ENCODE measurements around the gene ACOXL. TPM values are rescaled to one million over a fixed set of nuclear protein-coding genes. Genes with fewer than 3 reads are reported as not detected.

ACOXL gene
- total RNA-seq, 2 experiments from 2014 or later = not detected

- Mint-ChIP-seq H3K27me3 (peaks cover 12% of the 10 kb centered on the region), H3K4me3 (no peak overlapping the region), H3K36me3 (no peaks in the 10 kb centered on the region), H3K9me3 (no peaks in the 10 kb centered on the region), H3K4me1 (no peaks in the 10 kb centered on the region), H3K27ac (no peak overlapping the region)
- DNase-seq (no peak), ATAC-seq (ENCODE audit: low read depth) (no peak)
- POLR2A ChIA-PET = no interaction called here
These were observed 297.0 kb downstream of the ACOXL start for GRCh38 chr2:111029181-111029927.

GRCh38 chr2:111030260-111030891 is 298.0 kb downstream of the ACOXL start:
- Mint-ChIP-seq H3K4me3 (no peak overlapping the region), H3K27me3 (peaks cover 12% of the 10 kb centered on the region)

DNA sequence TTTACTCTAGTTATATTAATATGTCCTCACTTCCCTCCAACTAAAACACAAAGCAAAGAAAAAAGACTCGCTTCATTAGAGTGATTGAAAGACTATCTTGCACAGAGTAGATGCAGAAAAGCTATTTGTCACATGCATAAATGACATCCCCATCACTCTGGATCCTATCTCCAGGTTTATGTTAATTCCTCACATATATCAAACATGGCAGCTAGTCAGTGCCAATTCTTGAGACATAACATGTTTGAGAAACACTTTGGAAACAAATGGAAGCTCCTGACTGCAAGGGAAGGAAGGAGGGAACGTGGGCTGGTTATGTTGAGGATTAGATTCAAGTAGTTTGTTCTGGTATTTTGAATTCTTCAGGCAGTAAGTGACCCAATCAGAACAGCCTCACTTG is 298.6 kb downstream of the ACOXL start:
- DNase-seq (no peak), ATAC-seq (ENCODE audit: low read depth) (no peak)
- H3K4me1 Mint-ChIP-seq = no peaks in the 10 kb centered on the region
- H3K9me3 Mint-ChIP-seq = no peaks in the 10 kb centered on the region
- H3K4me3 Mint-ChIP-seq = no peak overlapping the region
- H3K27me3 Mint-ChIP-seq = peaks cover 12% of the 10 kb centered on the region
- no peak overlapping the region for H3K27ac Mint-ChIP-seq
- H3K36me3 Mint-ChIP-seq = no peaks in the 10 kb centered on the region
- POLR2A ChIA-PET = no interaction called here

More at GRCh38 chr2:111030260-111030891, 298.0 kb downstream of the ACOXL start:
- no peak for DNase-seq
- no peaks in the 10 kb centered on the region for H3K4me1 Mint-ChIP-seq
- POLR2A ChIA-PET = no interaction called here
- H3K27ac Mint-ChIP-seq = no peak overlapping the region
- H3K9me3 Mint-ChIP-seq = no peaks in the 10 kb centered on the region
- no peaks in the 10 kb centered on the region for H3K36me3 Mint-ChIP-seq
- ATAC-seq (ENCODE audit: low read depth) = no peak

- Mint-ChIP-seq H3K4me1 (no peaks in the 10 kb centered on the region), H3K27ac (no peak overlapping the region), H3K27me3 (peaks cover 12% of the 10 kb centered on the region), H3K9me3 (no peaks in the 10 kb centered on the region), H3K36me3 (no peaks in the 10 kb centered on the region), H3K4me3 (no peak overlapping the region)
- POLR2A ChIA-PET = no interaction called here
- ATAC-seq (ENCODE audit: low read depth) = no peak
- DNase-seq = no peak
These were observed 299.4 kb downstream of the ACOXL start for GRCh38 chr2:111031546-111032478.

GRCh38 chr2:111032721-111033429 is 300.5 kb downstream of the ACOXL start:
- Mint-ChIP-seq H3K9me3 (no peaks in the 10 kb centered on the region), H3K4me3 (no peak overlapping the region), H3K27ac (no peak overlapping the region), H3K4me1 (peaks cover 3% of the 10 kb centered on the region), H3K36me3 (no peaks in the 10 kb centered on the region), H3K27me3 (peaks cover 12% of the 10 kb centered on the region)
- no peak for ATAC-seq (ENCODE audit: low read depth)
- POLR2A ChIA-PET = no interaction called here
- no peak for DNase-seq

GRCh38 chr2:111034146-111034545 is 301.8 kb downstream of the ACOXL start:
- ATAC-seq (ENCODE audit: low read depth) (no peak), DNase-seq (no peak)
- no peak overlapping the region for H3K4me3 Mint-ChIP-seq
- H3K36me3 Mint-ChIP-seq = no peaks in the 10 kb centered on the region
- no peak overlapping the region for H3K27ac Mint-ChIP-seq
- no peaks in the 10 kb centered on the region for H3K9me3 Mint-ChIP-seq
- POLR2A ChIA-PET = no interaction called here
- peaks cover 18% of the 10 kb centered on the region for H3K27me3 Mint-ChIP-seq
- H3K4me1 Mint-ChIP-seq = peaks cover 3% of the 10 kb centered on the region

DNA sequence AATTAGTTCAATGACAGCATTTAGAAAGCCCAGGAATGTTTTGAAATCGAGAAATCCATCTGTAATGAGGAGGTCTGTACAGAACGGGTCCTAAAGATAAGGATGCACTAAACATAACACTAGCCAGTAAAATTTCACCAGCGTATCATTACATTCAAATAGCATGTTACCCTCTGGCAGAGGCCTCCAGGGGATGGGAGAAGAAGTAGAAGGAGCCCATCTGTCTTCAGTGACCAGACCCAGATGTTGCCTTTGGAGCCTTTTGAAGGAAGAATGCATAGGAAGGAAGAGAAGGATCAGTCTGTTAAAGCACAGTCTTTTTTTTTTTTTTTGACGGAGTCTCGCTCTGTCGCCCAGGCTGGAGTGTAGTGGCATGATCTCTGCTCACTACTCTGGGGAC is 302.2 kb downstream of the ACOXL start:
- no peak overlapping the region for H3K4me3 Mint-ChIP-seq
- POLR2A ChIA-PET = no interaction called here
- H3K9me3 Mint-ChIP-seq = no peaks in the 10 kb centered on the region
- no peak for DNase-seq
- H3K27me3 Mint-ChIP-seq = peaks cover 21% of the 10 kb centered on the region
- H3K27ac Mint-ChIP-seq = no peak overlapping the region
- H3K36me3 Mint-ChIP-seq = no peaks in the 10 kb centered on the region
- no peak for ATAC-seq (ENCODE audit: low read depth)
- H3K4me1 Mint-ChIP-seq = peaks cover 3% of the 10 kb centered on the region

- ATAC-seq (ENCODE audit: low read depth) (no peak), DNase-seq (no peak)
- Mint-ChIP-seq H3K36me3 (no peaks in the 10 kb centered on the region), H3K27ac (no peak overlapping the region), H3K9me3 (no peaks in the 10 kb centered on the region), H3K4me3 (no peak overlapping the region), H3K4me1 (peaks cover 3% of the 10 kb centered on the region), H3K27me3 (peaks cover 21% of the 10 kb centered on the region)
- POLR2A ChIA-PET = no interaction called here
These were observed 303.6 kb downstream of the ACOXL start for GRCh38 chr2:111035830-111036441.

- Mint-ChIP-seq H3K36me3 (no peaks in the 10 kb centered on the region), H3K9me3 (no peaks in the 10 kb centered on the region), H3K27me3 (peaks cover 11% of the 10 kb centered on the region), H3K4me3 (no peak overlapping the region), H3K4me1 (peaks cover 3% of the 10 kb centered on the region), H3K27ac (no peak overlapping the region)
- no peak for DNase-seq
- ATAC-seq (ENCODE audit: low read depth) = no peak
- POLR2A ChIA-PET = no interaction called here
These were observed 304.8 kb downstream of the ACOXL start for GRCh38 chr2:111037128-111037527.

DNA sequence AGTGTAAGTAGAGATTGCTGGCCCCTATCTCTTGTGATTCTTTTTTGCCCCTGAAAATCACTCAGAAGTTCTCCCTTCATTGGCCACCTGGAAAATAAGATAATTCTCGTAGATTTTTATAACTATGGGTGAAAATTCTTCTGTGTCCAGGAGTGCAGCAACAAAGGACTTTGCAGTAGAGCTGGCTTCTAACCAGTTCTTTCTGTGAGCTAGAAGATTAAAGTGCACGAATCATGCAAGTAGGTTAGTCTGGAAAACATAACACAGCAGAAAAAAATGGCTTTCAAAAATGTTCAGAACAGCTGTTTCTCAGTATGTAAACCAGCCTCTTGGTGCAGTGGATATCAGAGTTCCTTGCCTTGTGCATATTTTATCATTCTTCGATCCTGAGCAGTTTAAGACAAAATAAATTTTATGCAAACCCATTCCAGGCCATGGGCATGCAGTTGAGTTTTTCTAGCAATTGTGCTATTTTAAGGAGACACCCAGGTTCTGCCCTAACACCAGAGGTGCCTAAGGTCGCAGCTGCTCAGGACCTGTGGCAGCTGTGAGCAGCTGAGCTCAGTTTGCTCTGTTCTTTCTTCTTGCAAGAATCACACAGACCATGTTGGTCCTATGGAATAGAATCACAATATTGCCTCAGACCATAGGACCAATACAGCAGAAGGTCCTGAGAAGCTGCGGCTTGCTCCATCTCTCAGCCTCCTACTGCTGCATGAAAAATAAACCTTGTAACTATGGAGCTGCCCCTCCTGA is 307.4 kb downstream of the ACOXL start:
- DNase-seq = no peak
- H3K4me3 Mint-ChIP-seq = no peak overlapping the region
- no peak overlapping the region for H3K27ac Mint-ChIP-seq
- POLR2A ChIA-PET = no interaction called here
- H3K9me3 Mint-ChIP-seq = no peaks in the 10 kb centered on the region
- peaks cover 6% of the 10 kb centered on the region for H3K4me1 Mint-ChIP-seq
- no peak for ATAC-seq (ENCODE audit: low read depth)
- peaks cover 11% of the 10 kb centered on the region for H3K27me3 Mint-ChIP-seq
- no peaks in the 10 kb centered on the region for H3K36me3 Mint-ChIP-seq

DNA sequence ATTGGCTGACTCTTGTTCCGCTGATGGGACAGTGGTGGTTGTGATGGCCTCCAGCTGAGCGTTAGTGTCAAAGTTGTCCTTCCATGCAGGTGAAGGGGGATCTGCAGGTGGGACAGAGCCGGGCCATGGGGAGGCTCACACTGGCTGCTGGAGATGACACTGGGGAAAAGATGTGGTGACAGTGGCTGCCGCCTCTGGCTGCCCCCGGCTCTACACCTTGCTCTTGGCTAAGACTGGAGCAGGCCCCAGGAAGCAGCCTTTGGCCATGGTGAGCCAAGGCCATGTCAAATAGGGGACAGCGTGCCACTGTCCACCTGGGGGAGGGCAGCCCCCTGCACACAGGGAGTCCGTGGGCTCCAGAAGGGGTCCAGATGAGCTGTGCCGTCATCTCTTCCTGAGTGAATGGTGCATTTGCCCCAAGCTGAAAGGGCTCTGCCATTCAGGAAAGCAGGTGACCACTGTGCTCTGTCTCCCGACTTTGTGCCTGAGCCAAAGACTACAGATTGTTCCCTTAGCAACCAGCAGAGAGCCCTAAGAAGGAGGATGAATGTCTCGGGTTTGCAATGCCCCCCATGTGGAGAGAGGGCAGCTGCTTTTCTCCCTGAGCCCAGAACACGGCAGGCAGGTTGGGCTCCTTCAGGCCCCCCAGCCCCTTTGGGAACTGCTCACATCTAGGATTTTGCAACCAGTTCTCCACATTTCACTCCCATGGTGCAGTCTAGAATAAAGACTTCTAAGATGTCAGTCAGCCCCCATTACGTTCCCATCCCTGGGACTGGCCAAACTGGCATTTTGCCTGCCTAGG is 309.2 kb downstream of the ACOXL start:
- POLR2A ChIA-PET = no interaction called here
- Mint-ChIP-seq H3K27me3 (peaks cover 11% of the 10 kb centered on the region), H3K4me3 (no peak overlapping the region), H3K27ac (no peak overlapping the region), H3K36me3 (peaks cover 1% of the 10 kb centered on the region), H3K9me3 (peaks cover 3% of the 10 kb centered on the region), H3K4me1 (peaks cover 6% of the 10 kb centered on the region)
- DNase-seq (no peak), ATAC-seq (ENCODE audit: low read depth) (no peak)

GRCh38 chr2:111042261-111042660 is 309.9 kb downstream of the ACOXL start:
- H3K36me3 Mint-ChIP-seq = peaks cover 1% of the 10 kb centered on the region
- peaks cover 5% of the 10 kb centered on the region for H3K4me1 Mint-ChIP-seq

More at GRCh38 chr2:111042261-111042660, 309.9 kb downstream of the ACOXL start:
- POLR2A ChIA-PET = no interaction called here
- Mint-ChIP-seq H3K9me3 (peaks cover 5% of the 10 kb centered on the region), H3K27ac (no peak overlapping the region), H3K27me3 (peaks cover 11% of the 10 kb centered on the region), H3K4me3 (no peak overlapping the region)
- no peak for DNase-seq
- ATAC-seq (ENCODE audit: low read depth) = no peak

Measured in activated naive CD8-positive, alpha-beta T cell treated with anti-CD3 and anti-CD28 coated beads, Interleukin-2, amount 10 ng/mL, durations not matched to agents 7 days and 5 days (primary cell).